Motor neuron (in vitro differentiated cells): ENCODE results near the gene CDH4. TPM values are rescaled to one million over a fixed set of nuclear protein-coding genes. Genes with fewer than 3 reads are reported as not detected.

ENCODE experiments used
- ATAC-seq, 8 experiments: fragments of 200-7000 bp; cut with Tn5 transposase; replicated peaks in 6 of 8; 2 replicates each; pipeline ENCODE4 v1.8.0; 2021; ENCODE audit warnings: mild to moderate bottlenecking in 8 of 8, moderate library complexity in 8 of 8
- H3K27ac ChIP-seq, 2 donors: fragments of 250-450 bp; sonication (Bioruptor Pico); 2 replicates each; pipeline ENCODE4 v1.9.0; 2021; ENCODE audit warnings: antibody characterized with exemption in 2 of 2, mild to moderate bottlenecking in 2 of 2, moderate library complexity in 1 of 2
- H3K4me1 ChIP-seq, 2 donors: fragments of 250-450 bp; sonication (Bioruptor Pico); replicated peaks in 1 of 2; 2 replicates each; pipeline ENCODE4 v1.6.1; 2021; ENCODE audit warnings: antibody characterized with exemption in 2 of 2, mild to moderate bottlenecking in 2 of 2, moderate library complexity in 1 of 2
- H3K4me3 ChIP-seq, 5 donors: fragments of 250-450 bp; sonication (Bioruptor Pico); 2 replicates each; pipeline ENCODE4 v1.9.0; 2021; ENCODE audit warnings: antibody characterized with exemption in 5 of 5, mild to moderate bottlenecking in 5 of 5, moderate library complexity in 4 of 5
- WGBS, 10 experiments: fragments of 450-650 bp; shearing (Covaris generic); methylation state at CpG; one replicate each; pipeline ENCODE4 v1.0.0; 2022; 5-methylcytosine and 5-hydroxymethylcytosine counted together
- in situ Hi-C, 9 experiments: fragments of 400-800 bp; cut with MboI; loops; one replicate each; pipeline ENCODE4 v1.15.0; 2021; ENCODE audit warnings: low sequenced_read_pairs in 9 of 9, low pct_unique_long_range_greater_than_20kb in 2 of 9; ENCODE audit not compliant: unreplicated experiment in 9 of 9
- total RNA-seq, 8 experiments: library from RNA; unstranded; fragments of 300-600 nt; gene quantifications; 2 replicates each; pipeline versions ENCODE4 v1.2.3 to v1.2.4, GENCODE V29; 2022

CDH4 gene
- total RNA-seq, 8 experiments from 2014 or later: 2.4 to 41.6 (median 12.9) TPM

- H3K27ac ChIP-seq: no peak overlapping the region
- WGBS, 10 experiments: 0 to 100% (median 16%) methylated on average over 1 to 14 of the region's 28 CpGs; no CpG with 5 or more reads in 4 of the 10 experiments
- in situ Hi-C loops: loop anchor here in 4 of 9 experiments (25.0 kb wide), 3 partner anchors 1034 to 1834 kb away; no protein-coding TSS in a partner anchor
Observed at GRCh38 chr20:61896058-61896961, 644.2 kb downstream of the CDH4 start.

DNA sequence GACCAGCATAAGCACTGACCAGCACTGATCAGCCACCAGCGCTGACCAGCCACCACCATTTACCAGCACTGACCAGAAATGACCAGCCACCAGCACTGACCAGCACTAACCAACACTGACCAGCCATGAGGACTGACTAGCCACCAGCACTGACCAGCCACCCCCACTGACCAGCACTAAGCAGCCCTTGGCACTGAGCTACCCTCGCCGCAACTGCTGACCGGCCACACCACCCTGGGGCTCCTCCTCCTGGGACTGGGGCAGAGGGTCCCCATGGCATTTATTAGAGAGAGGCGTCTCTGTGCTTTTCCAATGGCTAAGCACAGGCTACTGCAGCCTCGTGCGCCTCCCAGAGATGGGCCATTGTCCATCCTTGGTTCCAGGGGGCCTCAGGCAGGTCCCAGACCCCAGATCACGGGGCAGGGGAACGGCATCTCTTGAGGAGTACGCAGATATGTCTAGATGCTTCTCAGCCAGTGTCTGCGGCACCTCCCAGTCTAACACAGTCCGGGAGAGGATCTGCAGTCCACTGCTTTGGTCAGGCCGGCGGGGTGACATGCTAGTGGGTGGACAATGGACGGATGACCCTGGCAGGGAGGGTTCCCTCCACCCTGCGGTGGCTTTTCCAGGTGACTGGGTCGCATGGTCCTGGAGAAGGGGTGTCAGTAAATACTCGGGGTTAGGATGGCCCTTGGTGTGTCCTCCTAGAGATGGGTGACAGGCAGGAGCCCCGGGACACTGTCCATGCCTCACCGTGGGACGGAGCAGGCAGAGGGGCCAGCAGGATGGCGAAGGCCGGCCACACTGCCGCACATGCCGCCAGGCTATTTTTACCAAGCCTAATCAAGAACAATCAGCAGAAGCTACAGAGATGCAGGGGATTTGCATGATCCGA is 645.6 kb downstream of the CDH4 start:
- in situ Hi-C loops: loop anchor here in 4 of 9 experiments (25.0 kb wide), 3 partner anchors 1035 to 1835 kb away; no protein-coding TSS in a partner anchor
- peaks cover 28% of the 10 kb centered on the region in 2 donors for H3K4me1 ChIP-seq
- WGBS, 10 experiments: 10 to 100% (median 83%) methylated on average over 1 to 12 of the region's 26 CpGs; no CpG with 5 or more reads in 1 of the 10 experiments
- H3K4me3 ChIP-seq: no peak overlapping the region
- H3K27ac ChIP-seq: no peak overlapping the region
- ATAC-seq: no peak

More at GRCh38 chr20:61896058-61896961, 644.2 kb downstream of the CDH4 start:
- H3K4me3 ChIP-seq: no peak overlapping the region
- peak; percentile 80 to 96 (median 88) for ATAC-seq
- peaks cover 15 to 16% of the 10 kb centered on the region in 2 donors for H3K4me1 ChIP-seq

DNA sequence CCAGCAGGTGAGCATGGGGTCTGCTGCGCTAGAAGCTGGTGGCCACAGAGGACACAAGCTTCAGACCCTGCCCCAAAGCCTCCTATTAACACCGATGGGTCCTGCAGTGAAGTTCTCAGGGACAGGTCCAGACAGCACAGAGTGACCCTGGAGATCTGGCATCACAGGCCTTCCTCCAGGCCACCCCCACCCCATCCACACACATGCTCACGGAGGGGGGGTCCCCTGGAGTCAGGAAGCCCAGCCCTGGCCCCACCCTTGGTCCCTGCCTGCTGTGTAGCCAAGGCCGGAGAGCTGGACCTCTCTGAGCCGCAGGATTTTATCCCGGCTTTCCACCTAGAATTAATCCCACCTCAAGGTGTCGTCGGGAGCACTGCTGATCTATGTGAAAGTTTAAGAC is 646.3 kb downstream of the CDH4 start:
- WGBS, 10 experiments: 60 to 100% (median 90%) methylated on average over 1 to 5 of the region's 8 CpGs; no CpG with 5 or more reads in 6 of the 10 experiments
- in situ Hi-C loops: loop anchor here in 4 of 9 experiments (25.0 kb wide), 3 partner anchors 1036 to 1836 kb away; no protein-coding TSS in a partner anchor
- no peak for ATAC-seq

DNA sequence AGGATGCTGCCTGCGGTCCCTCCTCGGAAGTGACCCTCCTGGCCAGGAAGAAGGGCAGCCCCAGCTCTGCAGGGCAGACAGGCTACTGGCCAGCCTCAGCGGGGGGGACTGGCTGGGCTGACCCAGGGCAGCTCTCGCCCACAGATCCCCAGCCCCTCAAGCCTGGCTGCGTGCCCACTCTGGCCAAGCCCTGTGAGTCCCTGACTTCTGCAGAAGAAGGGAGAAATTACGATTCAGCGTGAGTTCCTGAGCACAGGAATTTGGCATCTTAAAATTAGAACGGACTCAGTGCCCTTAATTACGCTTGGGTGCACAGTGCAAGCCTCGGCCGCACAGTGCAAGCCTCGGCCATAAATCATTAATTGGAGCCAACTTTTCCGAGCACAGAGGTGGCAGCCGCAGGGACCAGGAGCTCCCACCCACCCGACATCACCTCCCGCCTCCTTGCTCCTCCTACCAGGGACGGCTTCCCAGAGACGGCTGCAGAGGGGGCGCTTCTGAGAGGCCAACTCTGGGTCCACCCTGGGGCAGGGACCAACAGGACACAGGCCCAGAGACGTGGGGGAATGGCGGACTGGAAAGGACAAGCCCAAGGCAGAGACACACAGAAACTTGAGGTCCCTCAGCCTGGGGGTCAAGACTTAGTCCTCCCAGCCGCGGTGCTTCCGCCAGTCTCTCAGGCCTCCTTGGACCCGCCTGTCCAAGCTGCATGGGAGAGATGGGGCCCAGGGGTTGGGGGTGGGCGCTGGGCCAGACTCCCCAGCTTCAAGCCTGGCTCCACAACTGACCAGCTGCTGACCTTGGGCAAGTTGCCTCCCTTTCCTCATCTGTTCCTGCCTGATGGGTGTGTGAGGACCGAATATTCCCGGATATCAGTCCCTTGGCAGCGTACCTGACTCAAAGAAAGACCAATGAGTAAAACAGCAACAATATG is 648.2 kb downstream of the CDH4 start:
- Histone ChIP-seq H3K4me3 (no peak overlapping the region), H3K4me1 (peaks cover 28% of the 10 kb centered on the region in 2 donors), H3K27ac (no peak overlapping the region)
- peak in 3 of 8 experiments; percentile 8 to 15 (median 9) for ATAC-seq
- in situ Hi-C loops: no loop called here
- 0 to 60% (median 38%) methylated on average over 1 to 5 of the region's 29 CpGs; no CpG with 5 or more reads in 6 of the 10 experiments for WGBS, 10 experiments

More for the DNA sequence above, 646.3 kb downstream of the CDH4 start:
- Histone ChIP-seq H3K4me3 (no peak overlapping the region), H3K4me1 (peaks cover 28% of the 10 kb centered on the region in 2 donors), H3K27ac (no peak overlapping the region)

DNA sequence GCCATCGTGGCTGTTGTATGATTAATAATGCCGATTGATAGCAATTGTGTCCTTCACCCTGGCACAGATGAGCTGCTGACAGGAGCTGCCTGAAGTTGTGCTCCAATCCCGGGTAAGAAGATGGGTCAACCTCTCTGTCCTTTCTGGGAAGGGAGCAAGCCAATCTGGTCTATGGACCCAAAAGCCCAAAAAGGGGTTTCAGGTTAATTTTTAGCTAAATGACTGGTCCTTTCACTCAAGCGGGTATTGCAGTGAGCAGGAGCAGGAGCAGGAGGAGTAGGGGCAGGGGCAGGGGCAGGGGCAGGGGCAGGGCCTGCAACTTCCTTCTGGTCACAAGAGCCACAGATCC is 648.9 kb downstream of the CDH4 start:
- Histone ChIP-seq H3K4me1 (peaks cover 27 to 28% of the 10 kb centered on the region in 2 donors), H3K4me3 (no peak overlapping the region), H3K27ac (no peak overlapping the region)
- 20 to 90% (median 64%) methylated on average over 1 to 3 of the region's 4 CpGs; no CpG with 5 or more reads in 2 of the 10 experiments for WGBS, 10 experiments
- ATAC-seq: no peak
- in situ Hi-C loops: no loop called here

DNA sequence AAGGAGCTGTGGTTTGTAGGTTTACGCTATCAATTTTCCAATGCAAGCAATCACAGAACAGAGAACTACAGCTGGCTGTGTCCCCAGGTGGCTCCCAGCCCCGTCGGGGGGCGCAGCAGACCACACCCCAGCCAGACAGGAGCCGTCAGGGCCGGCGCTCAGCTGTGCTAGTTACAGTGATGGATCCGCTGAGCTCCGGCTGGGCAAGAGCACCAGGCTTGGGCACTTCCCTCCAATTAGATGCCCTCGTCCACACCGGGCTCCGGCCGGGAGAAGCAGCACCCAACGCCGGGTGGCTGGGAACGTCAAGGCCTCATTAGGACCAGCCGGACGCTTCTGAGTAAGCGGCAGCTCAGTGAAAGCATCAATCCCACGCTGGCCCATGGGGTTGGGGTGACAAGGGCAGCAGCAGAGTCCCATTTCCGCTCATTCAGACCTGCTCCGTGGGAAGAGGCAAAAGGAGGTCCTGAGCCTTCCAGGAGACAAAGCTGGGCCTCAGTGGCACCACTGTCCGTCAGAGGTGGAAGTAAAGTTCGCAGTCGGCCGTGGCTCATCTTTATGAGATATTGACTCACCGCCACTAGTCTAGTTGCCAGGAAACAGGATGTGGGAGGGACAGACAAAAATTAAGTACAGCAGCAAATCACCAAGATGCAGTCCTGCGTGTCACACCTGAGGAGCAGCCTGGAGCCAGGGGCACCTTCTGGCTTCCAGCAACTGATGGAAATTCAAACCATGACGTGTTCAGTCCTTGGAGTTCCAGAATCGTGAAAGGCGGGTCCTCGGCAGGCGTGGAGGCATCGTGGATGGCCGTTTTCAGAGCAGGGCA is 649.5 kb downstream of the CDH4 start:
- ATAC-seq: peak in 6 of 8 experiments; percentile 23 to 76 (median 46)

DNA sequence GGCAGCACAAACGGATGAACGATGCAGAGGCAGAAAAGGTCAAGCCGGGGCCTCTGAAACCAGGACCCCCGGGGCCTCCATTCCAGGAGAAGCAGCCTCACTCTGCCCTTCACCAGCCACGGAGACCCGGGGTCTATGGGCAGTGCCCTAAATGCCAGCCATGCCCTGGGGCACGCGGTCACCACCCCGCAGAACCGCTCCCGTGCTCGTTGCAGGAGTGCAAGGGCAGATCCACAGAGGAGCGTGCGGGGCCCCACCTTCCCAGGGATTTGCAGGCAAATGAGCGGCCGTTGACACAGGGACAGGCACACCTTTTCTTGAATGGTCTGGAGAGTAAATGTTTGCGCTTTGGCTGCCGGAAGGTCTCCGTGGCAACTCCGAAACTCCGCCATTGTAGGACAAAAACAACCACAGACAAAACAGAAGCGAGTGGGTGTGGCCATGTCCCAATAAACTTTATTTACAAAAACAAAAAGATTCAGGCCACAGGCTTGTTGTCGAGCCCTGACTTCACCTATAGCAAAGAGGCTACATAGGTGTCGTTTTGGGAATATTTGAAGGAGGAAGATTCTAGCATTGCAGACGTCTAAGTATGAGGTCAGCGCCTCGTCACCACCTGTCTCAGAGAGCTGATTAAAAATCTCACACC is 650.3 kb downstream of the CDH4 start:
- Histone ChIP-seq H3K27ac (no peak overlapping the region), H3K4me3 (no peak overlapping the region), H3K4me1 (peaks cover 21 to 26% of the 10 kb centered on the region in 2 donors)
- peak in 3 of 8 experiments; percentile 5 to 78 (median 54) for ATAC-seq
- in situ Hi-C loops: no loop called here
- WGBS, 10 experiments: 20 to 81% (median 69%) methylated on average over 1 to 24 of the region's 27 CpGs; no CpG with 5 or more reads in 1 of the 10 experiments

More for the DNA sequence above, 649.5 kb downstream of the CDH4 start:
- H3K4me3 ChIP-seq: no peak overlapping the region
- peaks cover 21 to 26% of the 10 kb centered on the region in 2 donors for H3K4me1 ChIP-seq
- WGBS, 10 experiments: 22 to 80% (median 43%) methylated on average over 1 to 11 of the region's 35 CpGs; no CpG with 5 or more reads in 3 of the 10 experiments
- in situ Hi-C loops: no loop called here
- no peak overlapping the region for H3K27ac ChIP-seq

DNA sequence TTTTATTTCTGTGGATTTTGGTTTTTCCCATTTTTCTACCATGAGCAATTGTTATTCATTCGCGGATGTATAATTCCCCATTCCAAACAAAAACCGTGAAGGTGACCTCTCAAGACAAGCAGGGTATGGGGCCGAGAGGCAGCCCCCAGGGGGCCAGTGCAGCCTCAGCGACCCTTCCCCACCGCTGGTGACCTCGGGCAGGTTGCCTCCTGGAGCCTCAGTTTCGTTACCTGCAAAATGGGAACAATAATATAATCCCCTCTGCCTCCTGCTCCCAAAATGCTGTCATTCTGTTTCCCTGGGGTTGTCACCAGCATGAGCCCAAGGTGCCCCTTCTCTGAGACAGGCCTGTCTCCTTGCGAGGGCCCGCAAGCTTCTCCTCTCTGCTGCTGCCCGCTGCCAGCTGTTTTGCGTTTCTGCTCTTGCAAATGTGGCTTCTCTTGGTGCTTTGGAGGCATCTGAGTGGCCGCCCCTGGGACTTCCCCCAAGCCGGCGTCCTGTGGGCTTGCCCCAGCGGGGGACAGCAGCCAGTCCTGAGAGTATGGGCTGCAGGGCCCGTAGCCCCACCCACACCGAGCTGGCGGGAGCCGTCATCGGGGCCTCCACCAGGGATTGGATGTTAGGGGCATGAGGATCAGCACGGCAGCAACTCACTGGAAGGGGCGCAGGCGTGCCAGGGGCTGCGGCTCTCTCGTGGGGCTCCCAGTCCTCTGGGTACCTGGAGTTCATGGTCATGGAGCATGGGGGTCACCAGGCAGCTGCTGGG is 651.7 kb downstream of the CDH4 start:
- 34 to 100% (median 93%) methylated on average over 3 to 16 of the region's 26 CpGs; no CpG with 5 or more reads in 1 of the 10 experiments for WGBS, 10 experiments

DNA sequence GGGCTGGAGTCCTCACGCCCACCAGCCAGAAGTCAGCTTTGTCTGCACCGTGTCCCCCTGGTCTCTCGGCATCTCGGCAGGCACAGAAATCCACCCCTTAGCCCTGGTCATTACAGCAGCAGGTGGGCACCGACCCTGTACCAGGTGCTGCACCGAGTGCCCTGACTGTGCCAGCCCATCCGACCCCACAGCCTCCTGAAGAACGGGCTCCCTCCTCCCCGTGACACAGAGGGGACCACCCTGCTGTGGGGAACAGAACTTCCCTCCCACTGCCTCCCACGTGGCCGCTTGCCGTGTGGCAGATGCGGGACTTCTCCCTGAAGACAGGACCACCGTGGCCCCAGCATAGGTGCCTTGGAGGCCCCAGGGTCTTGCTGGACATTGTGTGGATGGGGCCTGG is 652.4 kb downstream of the CDH4 start:
- in situ Hi-C loops: no loop called here
- Histone ChIP-seq H3K4me1 (peaks cover 33 to 34% of the 10 kb centered on the region in 2 donors), H3K27ac (no peak overlapping the region), H3K4me3 (no peak overlapping the region)
- no peak for ATAC-seq
- WGBS, 10 experiments: 75 to 100% (median 90%) methylated on average over 2 to 11 of the region's 14 CpGs; no CpG with 5 or more reads in 6 of the 10 experiments

More for the DNA sequence above, 651.7 kb downstream of the CDH4 start:
- Histone ChIP-seq H3K4me1 (peaks cover 31 to 34% of the 10 kb centered on the region in 2 donors), H3K27ac (no peak overlapping the region), H3K4me3 (no peak overlapping the region)
- in situ Hi-C loops: no loop called here
- ATAC-seq: peak in 1 of 8 experiments; percentile 57

- H3K4me1 ChIP-seq: peaks cover 23 to 26% of the 10 kb centered on the region in 2 donors
- no peak overlapping the region for H3K4me3 ChIP-seq
- no peak overlapping the region for H3K27ac ChIP-seq
- in situ Hi-C loops: no loop called here
- 0 to 100% (median 90%) methylated on average over 1 to 6 of the region's 15 CpGs; no CpG with 5 or more reads in 3 of the 10 experiments for WGBS, 10 experiments
- no peak for ATAC-seq
Observed at GRCh38 chr20:61905781-61906523, 653.9 kb downstream of the CDH4 start.
